ENCODE data around the gene ADAT3. TPM values are rescaled to one million over a fixed set of nuclear protein-coding genes. Genes with fewer than 3 reads are reported as not detected.

The ADAT3 gene
- total and polyA plus RNA-seq, 2 of the 4 experiments (the other 2 are of a cell fraction): 0.36 to 2.8 TPM

GRCh38 chr19:1935484-1936208 lies 30.4 kb downstream of the ADAT3 start (continued):
- TF ChIP-seq ELK1 (IDR thresholded peaks at IDR 0.05; ENCODE audit: borderline replicate concordance, low read depth, low read length): no peak

- no TSS peak for BruUV-seq (replicated peaks)
- Histone ChIP-seq H3K27me3 (ENCODE audit: control insufficient read depth, insufficient read depth, low read length) (no peaks in the 10 kb centered on the region), H3K4ac (ENCODE audit: low read depth, low read length) (no peak overlapping the region), H2BK5ac (ENCODE audit: low read depth, low read length, poor library complexity, severe bottlenecking) (no peak overlapping the region), H3K27ac (ENCODE audit: insufficient read depth, low read length) (no peak overlapping the region), H3K9me1 (ENCODE audit: insufficient read depth, low read length) (peaks cover 5% of the 10 kb centered on the region; the same call in 1 of the 2 replicates), H3K4me1 (ENCODE audit: control insufficient read depth, insufficient read depth, low read length) (peaks cover 2% of the 10 kb centered on the region; the same call in 1 of the 2 replicates), H3K14ac (replicated peaks; ENCODE audit: low read depth, low read length) (no peak overlapping the region), H3K9ac (ENCODE audit: low read depth, low read length) (no peak overlapping the region), H3K23ac (ENCODE audit: low read depth, low read length) (no peak overlapping the region), H3K9me3 (ENCODE audit: control insufficient read depth, insufficient read depth, low read length) (no peaks in the 10 kb centered on the region; the same call in 1 of the 2 replicates), H4K8ac (ENCODE audit: low read depth in 2 of 2, low read length in 2 of 2) (no peak overlapping the region), H2AK5ac (ENCODE audit: low read depth, low read length) (no peak overlapping the region), H3K4me2 (ENCODE audit: low read depth, low read length) (no peak overlapping the region), H2AK9ac (replicated peaks; ENCODE audit: low read depth, low read length, poor library complexity) (no peak overlapping the region), H2AFZ (replicated peaks; ENCODE audit: low read length, poor library complexity) (no peak overlapping the region), H4K20me1 (ENCODE audit: insufficient read depth, low read length) (no peaks in the 10 kb centered on the region), H3K56ac (ENCODE audit: extremely low read depth, insufficient read depth, low read length) (no peak overlapping the region), H3K4me3 (ENCODE audit: insufficient read depth, low read depth, low read length) (no peak overlapping the region), H3K79me1 (ENCODE audit: low read depth in 1 of 2, low read length in 2 of 2) (peaks cover 5 to 13% of the 10 kb centered on the region in 2 experiments; a peak in 2 of 4 replicates), H4K91ac (ENCODE audit: insufficient read depth, low read depth, low read length) (no peak overlapping the region), H2BK15ac (ENCODE audit: low read depth, low read length) (no peak overlapping the region), H4K5ac (ENCODE audit: low read depth, low read length) (no peak overlapping the region), H2BK120ac (ENCODE audit: low read depth, low read length) (no peak overlapping the region), H3K18ac (ENCODE audit: low read depth, low read length) (no peak overlapping the region), H3K36me3 (ENCODE audit: control insufficient read depth, insufficient read depth, low read length) (no peaks in the 10 kb centered on the region), H2BK20ac (ENCODE audit: low read depth, low read length) (no peak overlapping the region)
- 78% methylated on average over 3 of the region's 3 CpGs; no CpG with 5 or more reads in 1 of the 2 experiments for WGBS, 2 experiments (ENCODE audit: extremely low coverage in 2 of 2, insufficient read length in 1 of 2)
- intact Hi-C loops (cut with micrococcal nuclease): no loop called here
- POLR2A ChIA-PET (ENCODE audit: unreplicated experiment): interaction anchor here (0.7 kb wide), 1 partner anchor 607 kb away, joined by 4 read pairs; no protein-coding TSS in a partner anchor
- dilution Hi-C loops (cut with HindIII; ENCODE audit: low sequenced_read_pairs, unreplicated experiment): no loop called here
- in situ Hi-C loops (cut with MboI; ENCODE audit: low sequenced_read_pairs): no loop called here
- ATAC-seq (ENCODE audit: low read depth): no peak
- DNase-seq: no peak
- TF ChIP-seq MAFK (IDR thresholded peaks at IDR 0.05; ENCODE audit: low read depth, low read length) (no peak), MXI1 (IDR thresholded peaks at IDR 0.05; ENCODE audit: borderline replicate concordance, low read depth, low read length) (no peak), NFE2L2 (IDR thresholded peaks at IDR 0.05; ENCODE audit: low read depth, low read length) (no peak), CTCF (conservative IDR thresholded peaks at IDR 0.05; ENCODE audit: low read depth, low read length) (no peak), CEBPB (IDR thresholded peaks at IDR 0.05; ENCODE audit: low read depth, low read length) (no peak), RCOR1 (IDR thresholded peaks at IDR 0.05; ENCODE audit: insufficient replicate concordance, low read length) (no peak), RAD21 (IDR thresholded peaks at IDR 0.05; ENCODE audit: low read length) (no peak)
- CTCF ChIA-PET: interaction anchor here (0.6 kb wide), 1 partner anchor 79 kb away, joined by 3 read pairs; no protein-coding TSS in a partner anchor
Measured at GRCh38 chr19:1936430-1936829, 31.2 kb downstream of the ADAT3 start.

All from IMR-90 (cell line).